Gastrocnemius medialis (tissue), 4 donors: ENCODE data around the gene DIAPH1. TPM values are rescaled to one million over a fixed set of nuclear protein-coding genes. Genes with fewer than 3 reads are reported as not detected.

ENCODE experiments used
- ATAC-seq, 2 donors: fragments of 150-250 bp; one replicate each; pipeline ENCODE4 v1.9.1; 2016
- DNase-seq, 2 donors: peaks; one replicate each; pipeline ENCODE4 v3.0.0-alpha.2; 2019
- H3K27ac ChIP-seq, 4 donors: fragments of 200-600 bp; sonication (generic); 1 replicate in 1 of 4; 2 replicates in 3 of 4; pipeline ENCODE4 v1.5.1; 2016 to 2018; ENCODE audit warnings: mild to moderate bottlenecking in 2 of 4, moderate library complexity in 1 of 4
- H3K27me3 ChIP-seq, 3 donors: fragments of 200-600 bp; sonication (generic) in 2 of 3; 1 replicate in 1 of 3; 2 replicates in 2 of 3; pipeline versions ENCODE4 v1.5.1 to v1.6.0; 2016 to 2019; ENCODE audit warnings: mild to moderate bottlenecking in 1 of 3, moderate library complexity in 1 of 3
- H3K36me3 ChIP-seq, 2 donors: fragments of 200-600 bp; sonication (generic) in 1 of 2; one replicate each; pipeline ENCODE4 v1.5.1; 2017 to 2018
- H3K4me1 ChIP-seq, 2 donors: fragments of 200-600 bp; sonication (generic) in 1 of 2; one replicate each; pipeline ENCODE4 v1.5.1; 2016 to 2017; ENCODE audit warnings: mild to moderate bottlenecking in 2 of 2
- H3K4me3 ChIP-seq, 4 donors: fragments of 200-600 bp; sonication (generic) in 3 of 4; 1 replicate in 1 of 4; 2 replicates in 3 of 4; pipeline ENCODE4 v1.5.1; 2016 to 2019; ENCODE audit warnings: mild to moderate bottlenecking in 2 of 4
- H3K9me3 ChIP-seq, 3 donors: fragments of 200-600 bp; sonication (generic) in 2 of 3; 1 replicate in 1 of 3; 2 replicates in 2 of 3; pipeline ENCODE4 v1.5.1; 2016 to 2019
- CTCF ChIP-seq, 5 experiments: fragments of 450-650 bp in 3 of 5; fragments of 200-600 bp in 2 of 5; sonication (generic) in 2 of 5; IDR thresholded peaks in 4 of 5; conservative IDR thresholded peaks in 1 of 5; 1 replicate in 4 of 5; 2 replicates in 1 of 5; pipeline ENCODE4 v1.5.1; 2016 to 2019; ENCODE audit warnings: antibody characterized with exemption in 5 of 5, mild to moderate bottlenecking in 3 of 5, moderate library complexity in 3 of 5
- POLR2A ChIP-seq, 2 donors: fragments of 450-650 bp; IDR thresholded peaks; one replicate each; pipeline ENCODE4 v1.6.1; 2017; ENCODE audit warnings: antibody characterized with exemption in 2 of 2, mild to moderate bottlenecking in 2 of 2, moderate library complexity in 2 of 2
- in situ Hi-C, 4 donors: fragments of 200-750 bp; cut with MboI; loops; one replicate each; pipeline versions ENCODE4 v1.15.0 to v1.8.0; 2017; ENCODE audit warnings: low sequenced_read_pairs in 4 of 4
- intact Hi-C: fragments of 100-400 bp; cut with DNase I; formaldehyde crosslinking; loops from one replicate; pipeline ENCODE4 v1.15.1; 2023; ENCODE audit warnings: low total_unique reads
- total RNA-seq, 4 donors: library from RNA; depleted of rRNA; stranded (reverse); fragments of >200 nt; gene quantifications; one replicate each; pipeline versions ENCODE4 v1.1.0 to v1.2.3, GENCODE V29; 2016

Gene DIAPH1
- total RNA-seq, 4 donors from 2014 or later = 98.3 to 324 (median 214) TPM

GRCh38 chr5:141623186-141623585, 4.4 kb upstream of the DIAPH1 start:
- in situ Hi-C loops = loop anchor here in 2 of 4 donors (5.0 kb wide), 1 partner anchor 36 kb away; no protein-coding TSS in a partner anchor
- Histone ChIP-seq H3K4me1 (peaks cover 0 to 3% of the 10 kb centered on the region in 2 donors), H3K4me3 (no peak overlapping the region), H3K36me3 (peaks cover 0 to 65% of the 10 kb centered on the region in 2 donors), H3K27ac (no peak overlapping the region), H3K27me3 (no peaks in the 10 kb centered on the region), H3K9me3 (no peaks in the 10 kb centered on the region)
- ATAC-seq (no peak), DNase-seq (no peak)
- intact Hi-C loops = no loop called here
- TF ChIP-seq POLR2A (IDR thresholded peaks at IDR 0.05) (no peak), CTCF (IDR thresholded peaks at IDR 0.05 in 4 of 5, conservative IDR thresholded peaks at IDR 0.05 in 1 of 5) (no peak)

DNA sequence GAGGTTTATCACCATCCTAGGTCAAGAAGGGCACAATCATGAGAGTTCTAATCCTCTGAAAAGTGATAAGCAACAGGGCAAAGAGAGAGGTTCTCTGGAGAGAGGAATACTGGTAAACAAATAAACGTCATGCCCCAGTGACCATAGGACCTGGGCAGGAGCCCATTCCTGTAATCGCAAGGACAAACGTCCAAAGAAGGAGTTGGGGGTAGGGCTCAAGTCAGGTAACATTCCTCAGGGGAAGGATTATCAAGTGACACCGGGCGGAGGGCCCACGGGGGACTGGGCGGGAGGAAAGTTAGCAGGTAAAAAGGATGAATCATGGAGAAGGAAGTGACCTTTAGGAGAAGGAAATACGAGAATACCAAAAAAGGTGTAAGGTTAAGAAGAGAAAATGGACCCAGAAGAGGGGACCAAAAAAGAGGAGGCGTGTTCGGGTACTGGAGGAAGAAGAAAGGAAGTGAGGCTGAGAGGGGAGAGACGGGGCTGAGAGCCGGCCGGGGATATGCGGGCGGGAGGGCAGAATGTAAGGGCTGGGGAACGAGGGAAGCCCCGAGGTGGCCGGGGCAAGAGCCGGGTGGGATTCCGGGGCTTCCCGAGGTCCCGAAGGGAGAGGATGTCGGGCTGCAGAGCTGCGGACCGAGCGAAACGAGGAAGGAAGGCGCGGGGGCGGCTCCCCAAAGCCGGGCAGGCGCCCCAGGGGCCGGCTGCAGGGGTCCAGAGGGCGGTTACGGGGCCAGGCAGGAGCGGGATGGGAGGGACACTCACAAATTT, 583 bp downstream of the DIAPH1 start:
- no peak for TF ChIP-seq CTCF (IDR thresholded peaks at IDR 0.05 in 4 of 5, conservative IDR thresholded peaks at IDR 0.05 in 1 of 5)
- peak in 1 of 2 donors; percentile 80 for TF ChIP-seq POLR2A (IDR thresholded peaks at IDR 0.05)
- in situ Hi-C loops = no loop called here

DNA sequence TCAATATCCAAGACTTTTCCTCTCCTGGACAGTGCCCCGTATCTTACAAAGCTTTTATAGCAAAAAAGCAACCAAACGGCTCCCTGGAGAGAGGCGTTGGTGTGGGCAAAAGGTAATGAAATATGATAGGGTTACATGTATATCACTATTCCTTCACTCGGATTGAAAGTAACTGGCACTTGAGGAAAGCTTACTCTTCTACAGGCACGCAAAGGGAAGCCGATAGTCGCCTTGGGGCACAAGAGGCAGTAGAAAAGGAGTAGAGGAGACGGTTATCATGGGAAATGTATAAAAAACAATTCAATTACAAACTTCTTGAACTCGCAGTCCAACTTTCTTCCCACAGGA, 1.1 kb downstream of the DIAPH1 start:
- peak; percentile 9 to 18 for ATAC-seq
- TF ChIP-seq CTCF (IDR thresholded peaks at IDR 0.05 in 4 of 5, conservative IDR thresholded peaks at IDR 0.05 in 1 of 5) = no peak
- TF ChIP-seq POLR2A (IDR thresholded peaks at IDR 0.05) = no peak
- H3K36me3 ChIP-seq = peaks cover 0 to 15% of the 10 kb centered on the region in 2 donors
- H3K4me1 ChIP-seq = peaks cover 50 to 51% of the 10 kb centered on the region in 2 donors
- H3K9me3 ChIP-seq = no peaks in the 10 kb centered on the region
- peak overlapping the region; percentile 64 to 100 (median 89) for H3K4me3 ChIP-seq
- intact Hi-C loops (loop anchor here (1.0 to 5.0 kb wide), 4 partner anchors 13 to 1425 kb away; partner anchors contain the start of gene TAF7), in situ Hi-C loops (no loop called here)
- DNase-seq = no peak
- H3K27ac ChIP-seq = peak overlapping the region; percentile 89 to 100 (median 99)
- H3K27me3 ChIP-seq = no peaks in the 10 kb centered on the region

More for the DNA sequence above, 583 bp downstream of the DIAPH1 start:
- Histone ChIP-seq H3K27me3 (no peaks in the 10 kb centered on the region), H3K4me1 (peaks cover 44 to 45% of the 10 kb centered on the region in 2 donors), H3K4me3 (peak overlapping the region; percentile 64 to 100 (median 89)), H3K27ac (peak overlapping the region; percentile 89 to 100 (median 99)), H3K36me3 (peaks cover 0 to 21% of the 10 kb centered on the region in 2 donors), H3K9me3 (no peaks in the 10 kb centered on the region)
- peak; percentile 76 to 86 for ATAC-seq
- intact Hi-C loops = loop anchor here (1.0 to 5.0 kb wide), 4 partner anchors 14 to 1424 kb away; partner anchors contain the start of gene TAF7
- DNase-seq = peak; percentile 82 to 90

DNA sequence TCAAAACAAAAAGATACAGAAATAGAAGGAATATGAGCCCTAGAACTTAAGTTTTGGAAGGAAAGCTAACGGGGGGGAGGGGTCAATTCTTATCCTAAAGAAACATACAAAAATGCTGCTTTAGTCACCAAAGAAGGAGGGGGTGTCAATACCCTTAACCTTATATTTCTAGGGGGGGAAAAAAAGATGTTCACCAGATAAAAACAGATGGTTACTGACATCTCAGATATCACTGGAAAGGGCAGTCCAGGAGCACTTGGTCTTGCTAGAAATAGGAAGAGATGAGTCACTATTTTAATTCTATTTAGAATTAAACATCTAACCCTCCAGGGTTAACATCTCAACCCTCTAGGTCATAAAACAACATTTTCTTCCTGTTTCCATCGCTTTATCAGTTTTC, 1.7 kb downstream of the DIAPH1 start:
- H3K27me3 ChIP-seq = no peaks in the 10 kb centered on the region
- intact Hi-C loops (loop anchor here (5.0 kb wide), 3 partner anchors 95 to 1425 kb away; partner anchors contain the start of gene TAF7), in situ Hi-C loops (no loop called here)
- TF ChIP-seq CTCF (IDR thresholded peaks at IDR 0.05 in 4 of 5, conservative IDR thresholded peaks at IDR 0.05 in 1 of 5) (no peak), POLR2A (IDR thresholded peaks at IDR 0.05) (no peak)
- H3K9me3 ChIP-seq = no peaks in the 10 kb centered on the region
- H3K4me1 ChIP-seq = peaks cover 55 to 56% of the 10 kb centered on the region in 2 donors
- DNase-seq (no peak), ATAC-seq (peak; percentile 40 to 50)
- H3K4me3 ChIP-seq = peak overlapping the region; percentile 64 to 100 (median 89)
- peak overlapping the region; percentile 89 to 100 (median 99) for H3K27ac ChIP-seq
- H3K36me3 ChIP-seq = peaks cover 0 to 13% of the 10 kb centered on the region in 2 donors
